HepG2 (cell line): Measurements from ENCODE around the gene GIN1. TPM values are rescaled to one million over a fixed set of nuclear protein-coding genes. Genes with fewer than 3 reads are reported as not detected.
"Not testable (repeated sequence)": the region's sequence is repeated elsewhere in the genome, so short reads cannot be mapped to it uniquely, and the experiment has no call there.

ENCODE experiments used
- ATAC-seq: fragments of 200-7000 bp; cut with Tn5 transposase; 3 replicates; pipeline ENCODE4 v1.9.1; 2020; ENCODE audit warnings: mild to moderate bottlenecking, moderate library complexity
- BruUV-seq: library from RNA; stranded (reverse); fragments of 400-500 nt; replicated peaks from 2 replicates; lab custom pipeline; 2021; lab: Mats Ljungman, UMichigan
- CTCF ChIA-PET: fragments of 300-600 bp; formaldehyde crosslinking; extraction: SDS; loops from one replicate; lab custom pipeline; 2021; ENCODE audit warnings: low total read pairs, inconsistent platforms, low intra/inter-chr PET ratio; lab: Yijun Ruan, JAX
- POLR2A ChIA-PET: fragments of 350-600 bp; sonication (Branson Sonifier 250); formaldehyde crosslinking; loops from one replicate; lab custom pipeline; 2020; ENCODE audit warnings: antibody characterized with exemption, inconsistent platforms; lab: Yijun Ruan, JAX
- DNase-seq: peaks from one replicate; pipeline ENCODE4 v3.0.0-alpha.2; 2015; ENCODE audit warnings: low spot score
- FAIRE-seq: peaks from 3 replicates; lab custom pipeline; 2011; peaks lifted over from hg19 to GRCh38; lab: Jason Lieb, UNC
- H2AFZ ChIP-seq: one replicate; pipeline ENCODE4 v1.6.1; 2011; ENCODE audit warnings: low read length, inconsistent platforms
- H3K27ac ChIP-seq: fragments of 300-600 bp; 3 replicates; pipeline ENCODE4 v1.8.0; 2011; ENCODE audit warnings: mixed run types, mild to moderate bottlenecking, mixed read lengths, low read length, inconsistent platforms; ENCODE audit not compliant: insufficient read depth; ENCODE audit errors: extremely low read length
- H3K27me3 ChIP-seq, 2 experiments: fragments of 200-600 bp in 1 of 2; 2 replicates in 1 of 2; 3 replicates in 1 of 2; pipeline versions ENCODE4 v1.6.0 to v1.8.0; 2011; ENCODE audit warnings: low read length in 2 of 2, mild to moderate bottlenecking in 2 of 2, moderate library complexity in 2 of 2, inconsistent platforms in 1 of 2; ENCODE audit not compliant: insufficient read depth in 2 of 2, control insufficient read depth in 1 of 2
- H3K36me3 ChIP-seq, 2 experiments: fragments of 200-600 bp in 1 of 2; replicated peaks in 1 of 2; 2 replicates in 1 of 2; 3 replicates in 1 of 2; pipeline versions ENCODE4 v1.5.1 to v1.8.0; 2011; ENCODE audit warnings: low read length in 2 of 2, inconsistent platforms in 1 of 2; ENCODE audit not compliant: insufficient read depth in 2 of 2, control insufficient read depth in 1 of 2
- H3K4me1 ChIP-seq: 2 replicates; pipeline ENCODE4 v1.5.1; 2012; ENCODE audit warnings: low read length, inconsistent platforms; ENCODE audit not compliant: insufficient read depth
- H3K4me2 ChIP-seq: 2 replicates; pipeline ENCODE4 v1.6.0; 2011; ENCODE audit warnings: low read depth, low read length, inconsistent platforms
- H3K4me3 ChIP-seq, 3 experiments: fragments of 200-600 bp in 1 of 3; sonication (generic), shearing (Covaris generic) in 1 of 3; replicated peaks in 1 of 3; 2 replicates each; pipeline ENCODE4 v1.5.1; 2011 to 2016; ENCODE audit warnings: low read length in 3 of 3, inconsistent platforms in 2 of 3, low read depth in 2 of 3, mild to moderate bottlenecking in 2 of 3, control low read depth in 1 of 3, mixed read lengths in 1 of 3; ENCODE audit not compliant: insufficient read depth in 1 of 3
- H3K79me2 ChIP-seq: one replicate; pipeline ENCODE4 v1.6.1; 2011; ENCODE audit warnings: low read length, inconsistent platforms; ENCODE audit not compliant: insufficient read depth
- H3K9ac ChIP-seq: 2 replicates; pipeline ENCODE4 v1.6.0; 2011; ENCODE audit warnings: mild to moderate bottlenecking, low read depth, low read length, inconsistent platforms; ENCODE audit not compliant: insufficient read depth
- H3K9me3 ChIP-seq: 2 replicates; pipeline ENCODE4 v1.5.1; 2012; ENCODE audit warnings: mild to moderate bottlenecking, low read length
- H4K20me1 ChIP-seq: 2 replicates; pipeline ENCODE4 v1.6.0; 2011; ENCODE audit warnings: inconsistent platforms, mild to moderate bottlenecking, low read length, moderate library complexity; ENCODE audit not compliant: insufficient read depth
- IRX3 ChIP-seq: sonication (generic); formaldehyde crosslinking; IDR thresholded peaks from 2 replicates; pipeline ENCODE4 v1.8.1; 2023; ENCODE audit warnings: mild to moderate bottlenecking, low read depth, missing genetic modification reagents, borderline replicate concordance
- SUZ12 ChIP-seq: fragments of 150-350 bp; IDR thresholded peaks from 2 replicates; pipeline ENCODE4 v1.6.1; 2014; ENCODE audit warnings: low read depth, low read length
- ZNF431 ChIP-seq: sonication (generic); formaldehyde crosslinking; IDR thresholded peaks from 2 replicates; pipeline ENCODE4 v1.9.0; 2022; ENCODE audit warnings: missing genetic modification reagents, low read depth, mild to moderate bottlenecking, borderline replicate concordance
- WGBS: methylation state at CpG from one replicate; pipeline ENCODE4 v1.1.6; 2017; ENCODE audit warnings: low lambda C conversion rate; 5-methylcytosine and 5-hydroxymethylcytosine counted together
- in situ Hi-C: cut with HindIII; loops from 2 replicates; pipeline ENCODE4 v1.10.0; 2017; ENCODE audit warnings: low pct_unique_long_range_greater_than_20kb; ENCODE audit not compliant: extremely low pct_ligation_motif_present
- intact Hi-C: fragments of 100-400 bp; cut with micrococcal nuclease; formaldehyde crosslinking; loops from one replicate; pipeline ENCODE4 v1.10.0; 2022; ENCODE audit not compliant: unreplicated experiment
- polyA plus RNA-seq, 8 experiments: library from polyadenylated mRNA; depleted of rRNA in 3 of 8; stranded (reverse) in 7 of 8; unstranded in 1 of 8; fragments of >200 nt; fragmentation: Illumina TruSeq in 4 of 8; extraction: Trizol in 4 of 8; gene quantifications; 2 replicates each; pipeline versions ENCODE4 v1.2.1 to v1.2.3, GENCODE V29; 2011 to 2016; ENCODE audit warnings: low read depth in 4 of 8, missing spikeins in 1 of 8, mixed read lengths in 1 of 8; ENCODE audit not compliant: insufficient read depth in 1 of 8
- total RNA-seq, 5 experiments: library from RNA; depleted of rRNA; stranded (reverse); fragments of >200 nt; fragmentation: Illumina TruSeq; extraction: Trizol; gene quantifications; 2 replicates each; pipeline ENCODE4 v1.2.3, GENCODE V29; 2016; ENCODE audit warnings: low read depth in 1 of 5
- TF ChIP-seq, protein P1 (sequence below): IDR thresholded peaks from 2 replicates; pipeline ENCODE4 v1.6.1; 2016; ENCODE audit warnings: mild to moderate bottlenecking, missing biosample characterization, missing genetic modification reagents

GIN1 gene
- total and polyA plus RNA-seq, 2 of the 13 experiments (the other 11 are each of a cell fraction or from before 2014, with no cell fraction given) = 1.7 to 7.7 TPM

GRCh38 chr5:103079796-103080195 lies 40.1 kb downstream of the GIN1 start (continued):
- TF ChIP-seq SUZ12 (no peak), IRX3 (no peak)

DNA sequence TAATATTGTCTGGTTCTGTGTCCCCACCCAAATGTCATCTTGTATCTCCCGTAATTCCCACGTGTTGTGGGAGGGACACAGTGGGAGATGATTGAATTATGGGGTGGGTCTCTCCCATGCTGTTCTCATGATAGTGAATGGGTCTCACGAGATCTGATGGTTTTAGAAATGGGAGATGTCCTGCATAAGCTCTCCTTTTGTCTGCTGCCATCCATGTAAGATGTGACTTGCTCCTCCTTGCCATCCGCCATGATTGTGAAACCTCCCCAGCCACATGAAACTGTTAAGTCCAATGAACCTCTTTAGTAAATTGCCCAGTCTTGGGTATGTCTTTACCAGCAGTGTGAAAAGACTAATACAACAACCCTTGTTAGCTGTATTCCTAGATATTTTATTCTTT lies 44.5 kb downstream of the GIN1 start:
- FAIRE-seq (no peak), ATAC-seq (no peak), DNase-seq (no peak)
- peaks cover 22% of the 10 kb centered on the region; the same call in 1 of the 2 replicates for H3K9me3 ChIP-seq
- H3K4me1 ChIP-seq = no peaks in the 10 kb centered on the region
- H3K4me2 ChIP-seq = no peak overlapping the region
- H3K9ac ChIP-seq = no peak overlapping the region
- intact Hi-C loops (no loop called here), in situ Hi-C loops (no loop called here)
- no peak overlapping the region for H3K4me3 ChIP-seq
- POLR2A ChIA-PET = no interaction called here
- no peaks in the 10 kb centered on the region for H3K36me3 ChIP-seq
- no peak overlapping the region for H2AFZ ChIP-seq
- H3K27me3 ChIP-seq = no peaks in the 10 kb centered on the region
- BruUV-seq = no TSS peak
- H3K27ac ChIP-seq = no peak overlapping the region
- CTCF ChIA-PET = no interaction called here
- H4K20me1 ChIP-seq = no peaks in the 10 kb centered on the region
- peak; percentile 39; the same call in 1 of the 2 replicates for TF ChIP-seq ZNF431 (CRISPR knock-in tag)
- TF ChIP-seq, protein P1, sequence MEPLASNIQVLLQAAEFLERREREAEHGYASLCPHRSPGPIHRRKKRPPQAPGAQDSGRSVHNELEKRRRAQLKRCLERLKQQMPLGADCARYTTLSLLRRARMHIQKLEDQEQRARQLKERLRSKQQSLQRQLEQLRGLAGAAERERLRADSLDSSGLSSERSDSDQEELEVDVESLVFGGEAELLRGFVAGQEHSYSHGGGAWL (CRISPR knock-in tag) = no peak
- TF ChIP-seq, all 625 proteins: peak for 1
- no peaks in the 10 kb centered on the region for H3K79me2 ChIP-seq
- WGBS = 31% methylated on average over 3 of the region's 4 CpGs

DNA sequence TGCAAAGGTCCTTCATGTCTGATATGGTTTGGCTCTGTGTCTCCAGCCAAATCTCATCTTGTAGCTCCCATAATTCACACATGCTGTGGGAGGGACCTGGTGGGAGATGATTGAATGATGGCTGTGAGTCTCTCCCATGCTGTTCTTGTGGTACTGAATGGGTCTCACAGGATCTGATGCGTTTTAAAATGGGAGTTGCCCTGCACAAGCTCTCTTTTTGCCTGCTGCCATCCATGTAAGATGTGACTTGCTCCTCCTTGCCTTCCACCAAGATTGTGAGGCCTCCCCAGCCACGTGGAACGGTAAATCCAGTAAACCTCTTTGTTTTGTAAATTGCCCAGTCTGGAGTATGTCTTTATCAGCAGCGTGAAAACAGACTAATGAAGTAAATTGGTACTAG lies 46.4 kb downstream of the GIN1 start:
- POLR2A ChIA-PET, DNase-seq, H3K4me2 ChIP-seq, H3K9ac ChIP-seq, H3K27ac ChIP-seq, H3K4me3 ChIP-seq, H3K36me3 ChIP-seq, H4K20me1 ChIP-seq, H3K27me3 ChIP-seq, H2AFZ ChIP-seq, FAIRE-seq, in situ Hi-C loops, intact Hi-C loops, ATAC-seq, CTCF ChIA-PET, H3K79me2 ChIP-seq, BruUV-seq, H3K4me1 ChIP-seq: not testable (repeated sequence)
- WGBS = 0% methylated on average over 4 of the region's 4 CpGs
- peaks cover 21% of the 10 kb centered on the region; the same call in 1 of the 2 replicates for H3K9me3 ChIP-seq
